Memory B cell (primary cell): ENCODE measurements around the gene PIP5K1B.
"Not testable (repeated sequence)": the region's sequence is repeated elsewhere in the genome, so short reads cannot be mapped to it uniquely, and the experiment has no call there.

Experiments
- ATAC-seq: fragments of 150-1000 bp; cut with Tn5 transposase; 2 replicates; pipeline ENCODE4 v1.10.0; 2021; ENCODE audit warnings: low read depth, mild to moderate bottlenecking, moderate library complexity
- DNase-seq, 2 donors: peaks; one replicate each; pipeline ENCODE4 v3.0.0; 2022; ENCODE audit warnings: low spot score in 2 of 2
- H3K27ac Mint-ChIP-seq: one replicate; pipeline ENCODE4 v1.8.0; 2022; ENCODE audit warnings: mild to moderate bottlenecking, moderate library complexity, mixed read lengths
- H3K27me3 Mint-ChIP-seq: one replicate; pipeline ENCODE4 v1.8.0; 2022; ENCODE audit warnings: mixed read lengths
- H3K36me3 Mint-ChIP-seq: one replicate; pipeline ENCODE4 v1.8.0; 2022; ENCODE audit warnings: mild to moderate bottlenecking, mixed read lengths
- H3K4me1 Mint-ChIP-seq: one replicate; pipeline ENCODE4 v1.8.0; 2022; ENCODE audit warnings: mixed read lengths
- H3K4me3 Mint-ChIP-seq: one replicate; pipeline ENCODE4 v1.8.0; 2022; ENCODE audit warnings: mild to moderate bottlenecking, moderate library complexity, mixed read lengths
- H3K9me3 Mint-ChIP-seq: one replicate; pipeline ENCODE4 v1.8.0; 2022; ENCODE audit warnings: mixed read lengths

PIP5K1B gene

DNA sequence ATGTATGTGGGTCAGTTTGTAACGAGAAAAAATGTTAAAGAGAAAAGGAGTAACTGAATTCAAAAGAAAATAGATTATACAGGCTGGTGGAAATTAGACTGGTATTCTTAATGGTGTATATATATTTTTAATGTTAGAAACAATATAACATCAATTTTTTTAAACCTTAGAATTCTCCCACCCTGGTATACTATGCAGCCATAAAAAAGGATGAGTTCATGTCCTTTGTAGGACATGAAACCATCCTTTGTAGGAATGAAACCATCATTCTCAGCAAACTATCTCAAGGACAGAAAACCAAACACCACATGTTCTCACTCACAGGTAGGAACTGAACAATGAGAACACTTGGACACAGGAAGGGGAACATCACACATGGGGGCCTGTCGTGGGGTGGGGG is 5.4 kb upstream of the PIP5K1B start:
- not testable (repeated sequence) for H3K36me3 Mint-ChIP-seq, ATAC-seq, H3K4me1 Mint-ChIP-seq, H3K9me3 Mint-ChIP-seq, H3K27ac Mint-ChIP-seq, H3K4me3 Mint-ChIP-seq, DNase-seq, H3K27me3 Mint-ChIP-seq

DNA sequence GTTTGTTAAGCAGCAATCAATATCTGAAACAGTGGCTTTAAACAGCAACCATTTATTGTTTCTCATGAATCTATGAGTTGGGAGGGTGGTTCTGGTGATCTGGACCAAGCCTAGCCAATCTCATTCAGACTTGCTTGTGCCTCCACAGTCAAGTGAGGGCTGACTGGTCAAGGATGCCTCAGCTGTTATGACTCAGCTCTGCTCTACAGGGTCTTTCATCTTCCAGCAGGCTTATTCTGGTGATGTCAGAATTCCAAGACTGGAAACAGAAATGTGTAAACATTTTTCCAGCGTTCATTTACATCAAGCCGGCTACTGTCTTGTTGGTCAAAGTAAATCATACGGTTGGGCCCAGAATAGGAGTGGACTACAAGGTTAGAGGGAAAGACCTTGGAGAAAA is 2.5 kb upstream of the PIP5K1B start:
- H3K4me1 Mint-ChIP-seq, result peaks cover 18% of the 10 kb centered on the region
- no peaks in the 10 kb centered on the region for H3K36me3 Mint-ChIP-seq
- no peak overlapping the region for H3K27ac Mint-ChIP-seq
- no peak overlapping the region for H3K4me3 Mint-ChIP-seq
- no peaks in the 10 kb centered on the region for H3K27me3 Mint-ChIP-seq
- no peak for ATAC-seq
- H3K9me3 Mint-ChIP-seq, result no peaks in the 10 kb centered on the region
- DNase-seq, result no peak

DNA sequence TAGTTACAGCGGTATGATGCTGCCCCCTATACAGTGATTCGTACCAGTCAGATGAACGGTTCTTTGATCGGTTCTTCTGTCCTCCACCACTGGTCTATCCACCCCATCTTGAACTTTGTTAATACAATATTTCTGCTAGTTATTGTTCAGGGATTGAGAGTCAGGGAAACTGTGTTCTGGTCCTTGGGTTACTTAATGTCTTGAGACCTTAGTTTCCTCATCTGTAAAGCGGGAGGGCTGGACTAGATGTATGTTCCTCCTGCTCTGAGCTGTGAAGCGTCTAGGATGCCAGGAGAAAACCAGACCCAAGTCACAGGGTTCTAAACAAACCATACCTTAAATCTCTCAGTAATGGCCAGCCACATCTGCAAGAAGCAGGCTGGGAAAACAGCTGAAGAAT is 1.4 kb upstream of the PIP5K1B start:
- no peaks in the 10 kb centered on the region for H3K27me3 Mint-ChIP-seq
- H3K36me3 Mint-ChIP-seq, result no peaks in the 10 kb centered on the region
- H3K9me3 Mint-ChIP-seq, result no peaks in the 10 kb centered on the region
- no peak overlapping the region for H3K4me3 Mint-ChIP-seq
- H3K4me1 Mint-ChIP-seq, result peaks cover 28% of the 10 kb centered on the region
- H3K27ac Mint-ChIP-seq, result no peak overlapping the region
- DNase-seq (no peak), ATAC-seq (no peak)

DNA sequence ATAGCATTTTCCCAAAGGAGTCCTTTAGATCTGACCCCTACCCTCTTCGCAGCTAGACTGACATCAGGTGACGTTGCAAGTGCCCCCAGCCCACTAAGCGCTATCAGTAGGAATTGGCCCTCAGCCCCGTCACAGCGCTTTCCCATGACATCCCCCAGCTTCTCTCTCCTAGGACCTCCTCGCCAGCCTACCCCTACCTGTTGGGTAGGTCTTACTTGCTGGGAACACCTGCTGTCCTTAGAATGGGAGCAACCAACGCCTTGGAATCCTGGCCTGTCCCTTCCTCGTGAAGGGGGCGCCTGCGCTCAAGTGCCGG is 584 bp upstream of the PIP5K1B start:
- peak overlapping the region; percentile 99 for H3K4me3 Mint-ChIP-seq
- H3K27ac Mint-ChIP-seq, result no peak overlapping the region
- no peaks in the 10 kb centered on the region for H3K27me3 Mint-ChIP-seq
- no peaks in the 10 kb centered on the region for H3K36me3 Mint-ChIP-seq
- no peaks in the 10 kb centered on the region for H3K9me3 Mint-ChIP-seq
- peaks cover 33% of the 10 kb centered on the region for H3K4me1 Mint-ChIP-seq
- ATAC-seq (no peak), DNase-seq (no peak)

DNA sequence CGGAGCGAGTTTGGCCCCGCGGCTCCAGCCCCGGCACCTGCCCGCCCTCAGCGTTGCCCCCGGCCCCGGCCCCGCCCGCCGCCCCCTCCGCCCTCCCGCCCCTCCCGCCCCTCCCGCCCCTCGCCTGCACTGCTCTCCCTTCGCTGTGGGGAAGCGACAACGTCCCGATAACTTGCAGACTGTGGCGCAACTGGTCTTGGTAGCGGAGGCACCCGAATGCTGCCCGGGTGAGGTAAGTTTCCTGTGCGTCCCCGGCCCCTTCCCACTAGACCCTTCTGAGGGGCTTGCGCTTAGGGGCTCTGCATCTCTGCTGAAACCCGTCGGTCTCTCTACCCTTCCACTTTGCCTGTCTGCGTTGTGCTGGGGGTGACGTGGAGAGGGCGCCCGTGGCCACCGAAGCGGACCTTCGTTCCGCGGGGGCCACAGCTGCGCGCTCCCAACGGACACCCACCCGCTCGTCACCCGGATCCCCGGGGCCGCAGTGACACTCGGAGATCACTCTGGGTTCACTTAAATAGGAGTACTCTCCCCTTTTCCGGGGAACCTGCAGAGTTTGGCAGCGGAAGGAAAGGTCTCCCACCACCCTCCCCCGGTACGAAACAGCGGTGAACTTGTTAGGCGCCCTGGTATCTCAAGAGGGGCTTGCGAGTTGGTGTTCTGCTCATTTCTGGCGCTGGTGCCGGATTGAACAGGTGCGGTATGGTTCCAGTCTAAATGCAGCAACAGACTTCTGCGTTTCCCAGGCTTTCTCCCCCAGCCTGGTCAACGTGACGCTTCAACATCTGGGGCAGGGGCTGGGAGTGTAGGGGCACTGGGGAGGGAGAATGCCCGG is 707 bp downstream of the PIP5K1B start:
- Mint-ChIP-seq H3K4me1 (peaks cover 35% of the 10 kb centered on the region), H3K36me3 (no peaks in the 10 kb centered on the region), H3K4me3 (peak overlapping the region; percentile 99), H3K27me3 (no peaks in the 10 kb centered on the region), H3K27ac (peak overlapping the region; percentile 79), H3K9me3 (no peaks in the 10 kb centered on the region)
- peak in 1 of 2 donors; percentile 49 for DNase-seq
- peak; percentile 10 for ATAC-seq

DNA sequence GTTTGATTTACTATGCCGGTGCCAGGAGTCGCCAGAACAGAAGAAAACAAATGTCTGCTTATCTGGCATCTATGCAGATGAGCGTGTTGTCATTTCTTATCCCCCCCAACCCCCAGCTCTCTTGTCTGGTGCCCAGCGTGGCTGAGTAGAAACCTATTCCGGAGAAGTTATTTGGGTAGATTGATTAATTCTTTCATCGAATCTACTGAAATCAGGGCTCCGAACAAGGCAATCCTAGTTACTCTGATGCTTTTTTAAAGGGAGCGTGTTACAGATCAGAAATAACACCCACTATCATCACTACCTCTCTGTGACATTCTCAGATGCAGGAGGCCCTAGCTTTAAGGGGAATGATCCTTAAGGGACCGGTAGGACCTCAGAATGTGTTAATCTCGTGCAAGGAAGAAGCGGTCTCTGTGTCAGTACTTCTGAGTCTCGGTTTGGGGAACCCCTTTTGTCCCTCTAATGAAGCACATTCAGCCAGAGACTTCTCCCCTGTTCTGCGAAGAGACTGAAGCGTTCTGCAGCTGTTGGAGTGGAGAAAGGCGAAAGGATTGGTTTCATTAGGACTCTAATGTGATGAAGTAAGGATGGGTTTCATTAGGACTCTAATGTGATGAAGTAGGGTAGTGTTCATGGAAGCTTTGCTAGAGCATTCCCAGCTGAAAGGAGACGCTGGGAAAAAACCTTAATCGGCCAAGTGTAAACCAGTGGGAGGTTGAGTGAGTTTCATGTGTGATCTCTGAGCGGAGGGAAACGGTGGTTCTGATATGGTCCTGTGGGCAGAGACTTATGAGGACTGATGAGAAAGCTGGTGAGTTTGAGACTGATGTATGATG is 1.5 kb downstream of the PIP5K1B start:
- Mint-ChIP-seq H3K4me1 (peaks cover 37% of the 10 kb centered on the region), H3K27ac (peak overlapping the region; percentile 79), H3K4me3 (peak overlapping the region; percentile 99), H3K36me3 (no peaks in the 10 kb centered on the region), H3K27me3 (no peaks in the 10 kb centered on the region), H3K9me3 (no peaks in the 10 kb centered on the region)
- peak in 1 of 2 donors; percentile 20 for DNase-seq
- peak; percentile 23 for ATAC-seq

DNA sequence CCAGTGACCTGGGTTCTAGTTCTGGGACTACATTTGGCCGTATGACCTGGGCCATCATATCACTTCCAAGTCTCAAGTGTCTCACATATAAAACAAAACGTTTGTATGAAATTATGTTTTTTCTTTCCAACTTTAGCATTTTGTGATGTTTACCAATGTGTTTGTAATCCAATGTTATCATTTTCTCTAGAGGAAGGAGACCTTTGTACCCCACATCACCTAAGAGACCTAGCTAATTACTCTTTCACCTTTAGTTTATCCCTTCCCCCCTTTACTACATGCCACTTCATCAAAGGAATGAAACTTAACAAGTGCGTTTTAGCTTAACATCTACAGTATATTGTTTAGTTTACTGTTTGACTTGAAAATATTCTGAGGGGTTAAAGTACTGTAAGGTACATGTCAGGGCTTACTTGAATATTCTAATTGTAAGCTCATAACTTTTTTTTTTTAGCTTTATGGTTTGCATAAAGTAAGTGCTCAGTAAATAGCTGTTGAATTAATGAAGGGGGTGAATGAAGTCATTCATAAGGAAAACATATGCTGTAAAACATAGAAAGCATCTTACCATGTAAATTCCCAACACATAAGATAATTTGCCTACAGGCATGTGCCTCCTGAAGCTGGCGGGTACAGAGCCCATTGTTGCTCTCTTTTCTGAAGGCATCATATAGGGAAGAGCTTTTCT is 2.9 kb downstream of the PIP5K1B start:
- DNase-seq, result no peak
- Mint-ChIP-seq H3K36me3 (no peaks in the 10 kb centered on the region), H3K4me3 (peak overlapping the region; percentile 3), H3K9me3 (no peaks in the 10 kb centered on the region), H3K27me3 (no peaks in the 10 kb centered on the region), H3K27ac (peak overlapping the region; percentile 50), H3K4me1 (peaks cover 37% of the 10 kb centered on the region)
- ATAC-seq, result no peak

DNA sequence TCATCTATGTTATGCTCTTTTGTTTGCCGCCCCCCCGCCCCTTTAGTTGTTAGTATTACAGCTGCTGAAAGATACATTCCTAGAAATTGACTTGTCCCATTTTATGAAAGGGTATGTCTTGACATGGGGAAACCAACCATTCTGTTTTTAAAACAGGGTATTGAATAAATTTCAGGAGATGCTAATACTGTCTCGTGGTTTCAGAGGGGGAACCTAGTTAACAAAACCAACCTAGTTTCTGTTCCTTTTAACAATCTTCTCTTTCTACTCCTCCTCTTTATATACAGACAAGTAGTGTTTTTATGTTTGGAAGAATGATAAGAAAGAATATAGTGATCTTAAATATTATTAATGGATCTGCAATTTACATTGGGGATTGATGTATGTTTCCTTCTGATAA is 3.5 kb downstream of the PIP5K1B start:
- Mint-ChIP-seq H3K4me3 (peak overlapping the region; percentile 5), H3K36me3 (no peaks in the 10 kb centered on the region), H3K27me3 (no peaks in the 10 kb centered on the region), H3K4me1 (peaks cover 37% of the 10 kb centered on the region), H3K27ac (peak overlapping the region; percentile 50), H3K9me3 (no peaks in the 10 kb centered on the region)
- peak; percentile 22 for ATAC-seq
- DNase-seq, result no peak

DNA sequence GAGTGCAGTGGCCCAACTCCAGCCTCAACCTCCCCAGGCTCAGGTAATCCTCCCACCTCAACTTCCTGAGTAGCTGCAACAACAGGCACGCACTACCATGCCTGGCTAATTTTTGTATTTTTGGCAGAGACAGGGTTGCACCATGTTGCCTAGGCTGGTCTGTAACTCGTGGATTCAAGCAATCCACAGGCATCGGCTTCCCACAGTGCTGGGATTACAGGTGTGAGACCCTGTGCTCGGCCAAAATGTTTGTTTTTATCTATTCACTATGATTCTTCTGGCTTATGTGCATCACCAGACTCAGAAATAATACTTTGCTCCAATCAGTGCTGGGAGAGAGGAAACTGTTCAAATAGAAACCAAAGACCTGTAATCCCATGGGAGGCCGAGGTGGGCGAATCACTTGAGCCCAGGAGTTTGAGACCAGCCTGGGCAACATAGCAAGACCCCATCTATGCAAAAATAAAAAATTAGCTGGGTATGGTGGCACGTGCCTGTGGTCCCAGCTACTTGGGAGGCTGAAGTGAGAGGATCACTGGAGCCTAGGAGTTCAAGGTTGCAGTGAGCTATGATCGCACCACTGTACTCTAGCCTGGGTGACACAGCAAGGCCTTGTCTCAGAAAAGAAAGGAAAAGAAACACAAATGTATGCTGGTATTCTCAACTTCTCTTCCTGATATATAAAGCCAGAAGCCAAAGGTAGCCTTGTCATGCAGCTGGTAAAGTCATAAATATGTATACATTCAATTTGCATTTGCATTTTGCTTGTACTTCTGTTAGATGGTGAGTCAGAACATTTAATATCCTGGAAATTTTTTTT is 4.5 kb downstream of the PIP5K1B start:
- ATAC-seq (no peak), DNase-seq (no peak)
- Mint-ChIP-seq H3K36me3 (peaks cover 4% of the 10 kb centered on the region), H3K4me3 (no peak overlapping the region), H3K4me1 (peaks cover 35% of the 10 kb centered on the region), H3K27me3 (no peaks in the 10 kb centered on the region), H3K9me3 (no peaks in the 10 kb centered on the region), H3K27ac (no peak overlapping the region)

DNA sequence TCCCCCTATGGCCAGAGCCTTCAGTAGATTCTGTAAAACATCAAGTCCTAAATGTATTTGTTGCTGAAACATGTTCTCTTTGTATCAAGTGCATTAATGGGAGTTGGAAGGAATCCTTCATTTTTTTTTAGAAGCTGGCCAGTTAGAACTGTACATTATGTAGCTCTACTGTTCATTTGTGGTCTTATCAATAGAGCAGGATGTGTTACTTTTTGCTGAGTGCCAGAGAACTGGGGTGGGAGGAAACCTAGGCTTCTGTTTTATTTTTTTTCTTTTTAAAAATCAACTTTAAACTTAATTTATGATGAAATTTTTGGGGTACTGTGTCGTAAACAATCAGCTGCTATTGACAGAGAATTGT is 5.1 kb downstream of the PIP5K1B start:
- Mint-ChIP-seq H3K36me3 (peaks cover 4% of the 10 kb centered on the region), H3K27me3 (no peaks in the 10 kb centered on the region), H3K9me3 (no peaks in the 10 kb centered on the region), H3K4me1 (peaks cover 37% of the 10 kb centered on the region), H3K4me3 (no peak overlapping the region), H3K27ac (no peak overlapping the region)
- DNase-seq, result no peak
- no peak for ATAC-seq

DNA sequence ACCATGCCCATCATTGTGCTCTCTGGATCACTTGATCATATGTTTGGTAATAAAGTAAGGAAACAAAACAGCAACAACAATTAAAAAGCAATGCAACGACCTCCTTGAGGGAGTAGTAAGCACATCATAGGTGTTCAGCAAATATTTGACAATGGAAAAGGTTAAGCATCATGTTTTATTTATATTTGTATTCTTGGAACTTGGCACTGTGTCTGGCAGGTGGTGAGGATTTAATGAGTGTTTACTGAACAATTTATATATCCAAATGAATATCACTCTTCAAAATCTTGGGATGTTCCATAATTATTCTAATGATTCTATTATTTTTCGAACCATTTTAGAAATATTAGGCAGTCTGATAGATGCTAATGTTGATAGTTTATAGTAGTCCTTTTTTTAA is 6.2 kb downstream of the PIP5K1B start:
- no peak for DNase-seq
- Mint-ChIP-seq H3K27me3 (no peaks in the 10 kb centered on the region), H3K4me3 (no peak overlapping the region), H3K36me3 (peaks cover 11% of the 10 kb centered on the region), H3K4me1 (peaks cover 40% of the 10 kb centered on the region), H3K27ac (no peak overlapping the region), H3K9me3 (no peaks in the 10 kb centered on the region)
- ATAC-seq, result no peak

DNA sequence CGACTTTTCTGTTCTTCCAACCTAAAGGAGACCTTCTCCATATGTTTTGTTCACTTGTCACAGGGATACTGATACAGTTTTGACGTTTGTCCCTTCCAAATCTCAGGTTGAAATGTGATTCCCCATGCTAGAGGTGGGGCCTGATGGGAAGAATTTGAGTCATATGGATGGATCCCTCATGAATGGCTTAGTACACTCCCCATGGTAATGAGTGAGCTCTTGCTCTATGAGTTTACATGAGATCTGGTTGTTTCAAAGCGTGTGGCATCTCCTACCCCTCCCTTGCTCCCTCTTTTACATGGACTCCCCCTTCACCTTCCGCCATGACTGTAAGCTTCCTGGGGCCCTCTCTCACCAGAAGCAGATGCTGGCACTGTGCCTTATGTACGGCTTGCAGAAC is 6.9 kb downstream of the PIP5K1B start:
- H3K36me3 Mint-ChIP-seq, result peaks cover 13% of the 10 kb centered on the region
- H3K4me1 Mint-ChIP-seq, result peaks cover 34% of the 10 kb centered on the region
- DNase-seq (no peak), ATAC-seq (no peak)
- H3K9me3 Mint-ChIP-seq, result no peaks in the 10 kb centered on the region
- no peak overlapping the region for H3K4me3 Mint-ChIP-seq
- H3K27ac Mint-ChIP-seq, result no peak overlapping the region
- H3K27me3 Mint-ChIP-seq, result no peaks in the 10 kb centered on the region

DNA sequence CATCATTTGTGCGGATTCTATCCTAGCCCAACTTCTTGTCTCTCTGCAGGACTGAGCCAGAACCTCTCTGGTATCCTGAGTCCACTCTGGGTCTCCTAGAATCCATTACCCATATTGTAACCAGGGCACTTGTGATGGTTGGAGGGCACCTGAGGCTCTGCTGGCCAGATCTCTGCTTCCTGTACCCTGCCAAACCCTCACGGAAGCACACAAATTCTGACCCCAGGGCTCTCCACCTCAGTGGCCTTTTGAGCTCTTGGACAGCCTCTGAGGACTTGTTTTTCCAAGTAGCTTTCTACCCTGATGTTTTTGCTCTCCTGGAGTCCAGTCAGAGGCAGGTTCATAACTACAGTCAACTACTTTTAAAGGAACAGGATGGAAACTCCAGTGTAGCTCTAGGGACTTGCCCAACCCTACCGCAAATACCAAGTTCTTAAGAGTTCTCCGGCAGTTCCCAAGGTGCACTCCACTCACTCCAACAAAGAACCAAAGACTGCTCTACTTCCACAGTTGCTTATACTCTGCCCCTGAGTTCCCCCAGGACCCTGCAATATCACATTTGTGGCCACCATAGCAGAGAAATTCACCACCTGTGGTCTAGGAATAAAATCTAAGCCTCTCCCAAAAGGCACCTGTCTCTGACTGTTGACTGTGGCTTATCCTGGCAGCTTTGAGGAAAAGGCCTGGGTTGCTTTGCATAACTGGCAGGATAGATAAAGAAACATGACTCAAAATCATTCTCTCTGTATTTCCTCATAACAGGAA is 9.6 kb downstream of the PIP5K1B start:
- H3K27ac Mint-ChIP-seq, result no peak overlapping the region
- no peak for DNase-seq
- no peaks in the 10 kb centered on the region for H3K27me3 Mint-ChIP-seq
- H3K9me3 Mint-ChIP-seq, result no peaks in the 10 kb centered on the region
- no peak overlapping the region for H3K4me3 Mint-ChIP-seq
- H3K36me3 Mint-ChIP-seq, result peaks cover 13% of the 10 kb centered on the region
- peaks cover 19% of the 10 kb centered on the region for H3K4me1 Mint-ChIP-seq
- no peak for ATAC-seq
